NT2/D1 (cell line): Measurements from ENCODE around the gene NTPCR.

Experiments used
- DNase-seq: peaks from one replicate; pipeline ENCODE4 v3.0.0-alpha.2; 2011; ENCODE audit warnings: low read depth, low spot score
- H3K27me3 ChIP-seq: 2 replicates; pipeline ENCODE4 v1.6.0; 2011; ENCODE audit warnings: mild to moderate bottlenecking; ENCODE audit not compliant: insufficient read length, insufficient read depth
- H3K36me3 ChIP-seq: 2 replicates; pipeline ENCODE4 v1.6.1; 2011; ENCODE audit warnings: mild to moderate bottlenecking, low read length, mixed read lengths; ENCODE audit not compliant: insufficient read depth, insufficient read length
- H3K4me1 ChIP-seq: 2 replicates; pipeline ENCODE4 v1.5.1; 2011; ENCODE audit not compliant: insufficient read depth, insufficient read length
- H3K4me3 ChIP-seq: 2 replicates; pipeline ENCODE4 v1.5.1; 2011; ENCODE audit warnings: low read depth; ENCODE audit not compliant: insufficient read length
- H3K9ac ChIP-seq: 2 replicates; pipeline ENCODE4 v1.6.0; 2011; ENCODE audit warnings: low read depth; ENCODE audit not compliant: insufficient read length
- H3K9me3 ChIP-seq: 2 replicates; pipeline ENCODE4 v1.5.1; 2011; ENCODE audit warnings: mild to moderate bottlenecking, low read length; ENCODE audit not compliant: insufficient read depth
- SUZ12 ChIP-seq: IDR thresholded peaks from 2 replicates; pipeline ENCODE4 v1.6.1; 2011; ENCODE audit not compliant: insufficient read length, insufficient read depth; ENCODE audit errors: extremely low read depth
- YY1 ChIP-seq: IDR thresholded peaks from 2 replicates; pipeline ENCODE4 v1.6.1; 2011; ENCODE audit not compliant: insufficient read length, insufficient read depth
- ZNF274 ChIP-seq: IDR thresholded peaks from 2 replicates; pipeline ENCODE4 v1.6.1; 2011; ENCODE audit warnings: mild to moderate bottlenecking, low read depth, low read length

The NTPCR gene

GRCh38 chr1:232950197-232951176 lies at the start of gene NTPCR:
Gene NTPCR, plus strand, starts transcription at chr1:232950611. Its CDS starts 100 bp downstream, at chr1:232950711.
- no peak for TF ChIP-seq SUZ12
- peak; percentile 38 for TF ChIP-seq YY1
- no peak for TF ChIP-seq ZNF274
- Histone ChIP-seq H3K36me3 (no peaks in the 10 kb centered on the region), H3K4me3 (peak within 1 kb of the TSS; percentile 71), H3K27me3 (no peaks in the 10 kb centered on the region), H3K4me1 (no peaks in the 10 kb centered on the region), H3K9ac (peak within 1 kb of the TSS; percentile 82), H3K9me3 (no peaks in the 10 kb centered on the region)
- DNase-seq, result peak; percentile 95

GRCh38 chr1:232900818-232901217 lies 49.6 kb upstream of the NTPCR start:
- TF ChIP-seq SUZ12, result no peak
- no peak for TF ChIP-seq ZNF274
- no peak for TF ChIP-seq YY1
- H3K9me3 ChIP-seq, result peaks cover 19% of the 10 kb centered on the region; the same call in 1 of the 2 replicates
- DNase-seq, result no peak
- H3K36me3 ChIP-seq, result no peaks in the 10 kb centered on the region
- H3K4me3 ChIP-seq, result no peak overlapping the region
- H3K4me1 ChIP-seq, result peaks cover 8% of the 10 kb centered on the region
- H3K9ac ChIP-seq, result no peak overlapping the region
- H3K27me3 ChIP-seq, result no peaks in the 10 kb centered on the region

- no peaks in the 10 kb centered on the region for H3K36me3 ChIP-seq
- no peaks in the 10 kb centered on the region for H3K27me3 ChIP-seq
- peaks cover 8% of the 10 kb centered on the region for H3K4me1 ChIP-seq
- H3K4me3 ChIP-seq, result no peak overlapping the region
- TF ChIP-seq SUZ12, result no peak
- no peak for TF ChIP-seq YY1
- DNase-seq, result no peak
- no peak overlapping the region for H3K9ac ChIP-seq
- peaks cover 19% of the 10 kb centered on the region; the same call in 1 of the 2 replicates for H3K9me3 ChIP-seq
Measured at GRCh38 chr1:232901255-232901654, 49.2 kb upstream of the NTPCR start.

GRCh38 chr1:232902774-232903350 lies 47.5 kb upstream of the NTPCR start:
- Histone ChIP-seq H3K9me3 (peaks cover 19% of the 10 kb centered on the region; the same call in 1 of the 2 replicates), H3K4me3 (no peak overlapping the region), H3K36me3 (no peaks in the 10 kb centered on the region), H3K27me3 (no peaks in the 10 kb centered on the region), H3K4me1 (peaks cover 8% of the 10 kb centered on the region), H3K9ac (no peak overlapping the region)
- TF ChIP-seq SUZ12, result no peak
- no peak for TF ChIP-seq ZNF274
- no peak for TF ChIP-seq YY1
- DNase-seq, result no peak

- peaks cover 7% of the 10 kb centered on the region; the same call in 1 of the 2 replicates for H3K9me3 ChIP-seq
- DNase-seq, result no peak
- H3K36me3 ChIP-seq, result no peaks in the 10 kb centered on the region
- H3K4me3 ChIP-seq, result no peak overlapping the region
- H3K27me3 ChIP-seq, result no peaks in the 10 kb centered on the region
- H3K9ac ChIP-seq, result no peak overlapping the region
- peaks cover 7% of the 10 kb centered on the region for H3K4me1 ChIP-seq
- TF ChIP-seq ZNF274 (no peak), YY1 (no peak), SUZ12 (no peak)
Measured at GRCh38 chr1:232904131-232904530, 46.3 kb upstream of the NTPCR start.

- TF ChIP-seq SUZ12, result no peak
- no peak for TF ChIP-seq YY1
- no peak for TF ChIP-seq ZNF274
- no peak for DNase-seq
- H3K9me3 ChIP-seq, result peaks cover 3% of the 10 kb centered on the region; the same call in 1 of the 2 replicates
- peaks cover 4% of the 10 kb centered on the region for H3K4me1 ChIP-seq
- H3K4me3 ChIP-seq, result no peak overlapping the region
- H3K9ac ChIP-seq, result no peak overlapping the region
- H3K36me3 ChIP-seq, result no peaks in the 10 kb centered on the region
- no peaks in the 10 kb centered on the region for H3K27me3 ChIP-seq
Measured at GRCh38 chr1:232904566-232904965, 45.8 kb upstream of the NTPCR start.
